GM18508 (cell line): Measurements from ENCODE around the gene PRUNE2.
"Not testable (repeated sequence)": the region's sequence is repeated elsewhere in the genome, so short reads cannot be mapped to it uniquely, and the experiment has no call there.

Experiments
- ATAC-seq: cut with Tn5 transposase; IDR thresholded peaks from one replicate; pipeline ENCODE4 v1.9.1; 2021; ENCODE audit warnings: moderate number of reproducible peaks; ENCODE audit not compliant: insufficient read depth, unreplicated experiment

Gene PRUNE2, protein sequence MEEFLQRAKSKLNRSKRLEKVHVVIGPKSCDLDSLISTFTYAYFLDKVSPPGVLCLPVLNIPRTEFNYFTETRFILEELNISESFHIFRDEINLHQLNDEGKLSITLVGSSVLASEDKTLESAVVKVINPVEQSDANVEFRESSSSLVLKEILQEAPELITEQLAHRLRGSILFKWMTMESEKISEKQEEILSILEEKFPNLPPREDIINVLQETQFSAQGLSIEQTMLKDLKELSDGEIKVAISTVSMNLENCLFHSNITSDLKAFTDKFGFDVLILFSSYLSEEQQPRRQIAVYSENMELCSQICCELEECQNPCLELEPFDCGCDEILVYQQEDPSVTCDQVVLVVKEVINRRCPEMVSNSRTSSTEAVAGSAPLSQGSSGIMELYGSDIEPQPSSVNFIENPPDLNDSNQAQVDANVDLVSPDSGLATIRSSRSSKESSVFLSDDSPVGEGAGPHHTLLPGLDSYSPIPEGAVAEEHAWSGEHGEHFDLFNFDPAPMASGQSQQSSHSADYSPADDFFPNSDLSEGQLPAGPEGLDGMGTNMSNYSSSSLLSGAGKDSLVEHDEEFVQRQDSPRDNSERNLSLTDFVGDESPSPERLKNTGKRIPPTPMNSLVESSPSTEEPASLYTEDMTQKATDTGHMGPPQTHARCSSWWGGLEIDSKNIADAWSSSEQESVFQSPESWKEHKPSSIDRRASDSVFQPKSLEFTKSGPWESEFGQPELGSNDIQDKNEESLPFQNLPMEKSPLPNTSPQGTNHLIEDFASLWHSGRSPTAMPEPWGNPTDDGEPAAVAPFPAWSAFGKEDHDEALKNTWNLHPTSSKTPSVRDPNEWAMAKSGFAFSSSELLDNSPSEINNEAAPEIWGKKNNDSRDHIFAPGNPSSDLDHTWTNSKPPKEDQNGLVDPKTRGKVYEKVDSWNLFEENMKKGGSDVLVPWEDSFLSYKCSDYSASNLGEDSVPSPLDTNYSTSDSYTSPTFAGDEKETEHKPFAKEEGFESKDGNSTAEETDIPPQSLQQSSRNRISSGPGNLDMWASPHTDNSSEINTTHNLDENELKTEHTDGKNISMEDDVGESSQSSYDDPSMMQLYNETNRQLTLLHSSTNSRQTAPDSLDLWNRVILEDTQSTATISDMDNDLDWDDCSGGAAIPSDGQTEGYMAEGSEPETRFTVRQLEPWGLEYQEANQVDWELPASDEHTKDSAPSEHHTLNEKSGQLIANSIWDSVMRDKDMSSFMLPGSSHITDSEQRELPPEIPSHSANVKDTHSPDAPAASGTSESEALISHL (N-terminal part only)

DNA sequence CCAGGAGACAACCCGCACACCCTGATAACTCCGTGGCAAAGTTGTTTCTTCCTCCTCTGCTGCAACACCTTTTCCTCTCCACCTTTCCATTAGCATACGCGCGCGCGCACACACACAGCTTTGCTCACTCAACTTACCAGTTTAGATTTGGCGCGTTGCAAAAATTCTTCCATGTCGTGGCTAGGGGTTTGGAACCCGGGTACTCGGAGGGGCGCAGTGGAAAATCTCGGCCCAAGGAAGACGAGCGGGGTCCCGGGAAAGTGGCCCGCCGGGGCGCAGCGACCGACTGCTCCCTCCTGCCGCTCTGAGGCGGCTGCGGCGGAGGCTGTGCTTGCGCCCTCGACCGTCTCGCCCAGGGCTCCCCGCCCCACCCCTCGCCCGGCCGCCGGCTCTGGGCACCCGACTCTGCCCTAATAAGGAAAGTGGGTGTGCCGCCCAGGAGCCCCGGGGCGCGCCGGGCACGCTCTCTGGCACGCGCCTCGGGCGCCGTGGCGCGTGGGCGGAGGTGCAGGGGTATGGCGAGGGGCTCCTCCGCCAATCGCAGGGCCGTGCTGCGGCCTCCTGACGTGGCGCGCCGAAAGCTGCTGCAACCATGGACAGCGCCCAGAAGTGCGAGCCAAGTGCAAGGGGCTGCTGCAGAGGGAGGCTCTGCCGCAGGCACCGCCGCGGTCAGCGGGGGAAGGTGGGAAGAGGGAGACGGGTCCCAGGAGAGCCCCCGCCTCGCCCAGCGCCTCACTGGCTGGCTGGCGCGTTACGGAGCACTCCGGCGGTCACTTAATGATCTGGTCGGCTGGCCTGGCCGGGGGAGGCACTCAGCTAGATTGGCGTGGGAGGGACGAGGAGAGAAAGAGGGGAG lies at the start of gene PRUNE2:
PRUNE2 (minus strand) TSS at position 324 of the 856 bp plus-strand sequence; CDS start at position 173, 151 bp downstream.
- ATAC-seq, result no peak

DNA sequence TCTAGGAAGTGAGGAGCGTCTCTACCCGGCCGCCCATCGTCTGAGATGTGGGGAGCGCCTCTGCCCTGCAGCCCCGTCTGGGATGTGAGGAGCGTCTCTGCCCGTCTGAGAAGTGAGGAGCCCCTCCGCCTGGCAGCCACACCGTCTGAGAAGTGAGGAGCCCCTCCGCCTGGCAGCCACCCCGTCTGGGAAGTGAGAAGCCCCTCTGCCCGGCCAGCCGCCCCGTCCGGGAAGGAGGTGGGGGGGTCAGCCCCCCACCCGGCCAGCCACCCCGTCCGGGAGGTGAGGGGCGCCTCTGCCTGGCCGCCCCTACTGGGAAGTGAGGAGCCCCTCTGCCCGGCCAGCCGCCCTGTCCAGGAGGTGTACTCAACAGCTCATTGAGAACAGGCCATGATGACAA lies 49.5 kb upstream of the PRUNE2 start:
- not testable (repeated sequence) for ATAC-seq

DNA sequence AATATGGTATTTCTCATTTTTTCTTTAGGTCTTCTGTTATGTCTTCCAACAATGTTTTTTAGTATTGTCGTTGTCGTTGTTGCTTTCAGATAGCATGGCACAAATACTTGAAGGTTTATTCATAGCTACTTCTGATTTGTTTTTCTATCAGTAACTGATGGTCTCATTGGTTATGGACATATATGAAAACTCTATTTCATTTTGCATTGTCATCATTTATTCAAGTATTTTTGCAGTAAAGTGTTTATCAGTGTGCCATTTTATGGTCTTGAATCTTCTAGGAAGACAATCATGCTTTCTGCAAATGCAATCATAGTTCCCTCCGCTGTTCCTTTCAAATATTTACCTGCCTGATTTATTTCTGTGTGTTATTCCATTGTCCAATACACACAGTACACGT lies 44.0 kb upstream of the PRUNE2 start:
- ATAC-seq, result no peak

DNA sequence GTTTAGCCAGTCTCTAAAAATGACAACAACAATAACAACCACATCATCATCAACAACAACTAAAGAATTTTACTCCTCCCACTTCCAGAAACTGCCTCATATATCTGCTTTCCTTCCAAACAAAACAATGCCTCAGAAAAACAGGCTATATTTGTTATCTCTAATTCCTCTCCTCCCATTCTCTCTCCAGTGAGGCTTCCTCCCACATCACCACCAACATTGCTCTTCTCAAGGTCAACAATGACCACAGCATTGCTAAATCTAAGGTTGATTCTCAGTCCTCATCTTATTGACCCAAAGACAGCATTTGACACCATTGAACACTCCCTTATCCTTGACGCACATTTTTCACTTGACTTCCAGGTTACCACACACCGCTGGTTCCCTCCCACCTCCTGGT lies 38.1 kb upstream of the PRUNE2 start:
- no peak for ATAC-seq

DNA sequence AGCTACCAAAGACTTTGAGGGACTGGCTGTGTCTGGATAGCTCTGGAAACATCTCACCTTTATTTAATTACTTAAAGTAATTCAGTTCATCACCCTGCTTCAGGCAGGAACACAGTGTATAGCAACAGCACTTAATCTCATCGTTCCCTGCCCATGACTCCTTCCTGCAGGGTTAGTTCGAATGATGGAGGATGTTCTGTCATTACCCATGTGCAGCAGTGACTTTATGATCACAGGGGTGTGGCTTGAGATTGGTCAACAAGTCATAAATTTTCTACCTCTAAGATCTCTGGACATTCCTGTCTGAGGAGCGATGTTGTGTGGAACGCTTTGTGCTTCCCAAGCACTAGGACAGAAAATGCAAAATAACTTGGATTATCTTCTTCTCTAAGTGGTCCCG lies 37.1 kb upstream of the PRUNE2 start:
- no peak for ATAC-seq

DNA sequence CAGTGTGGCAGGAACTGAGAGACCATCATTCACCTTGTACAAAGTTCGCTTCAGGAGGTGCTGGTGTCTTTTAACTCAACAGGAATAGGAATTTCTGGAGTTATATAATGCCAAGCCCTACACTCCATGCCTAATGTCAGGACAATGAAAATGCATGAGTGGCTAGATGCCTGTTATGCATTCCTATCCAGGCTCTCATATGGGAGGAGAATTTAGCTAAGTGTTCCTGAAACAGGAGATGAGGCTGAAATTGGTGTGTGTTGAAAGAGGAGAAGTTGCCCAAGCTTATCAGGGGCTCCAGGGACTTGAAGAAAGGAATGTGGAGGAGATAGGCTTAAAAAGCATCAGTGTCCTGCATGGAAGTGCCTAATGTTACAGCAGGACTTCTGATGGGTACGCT lies 26.8 kb upstream of the PRUNE2 start:
- no peak for ATAC-seq

DNA sequence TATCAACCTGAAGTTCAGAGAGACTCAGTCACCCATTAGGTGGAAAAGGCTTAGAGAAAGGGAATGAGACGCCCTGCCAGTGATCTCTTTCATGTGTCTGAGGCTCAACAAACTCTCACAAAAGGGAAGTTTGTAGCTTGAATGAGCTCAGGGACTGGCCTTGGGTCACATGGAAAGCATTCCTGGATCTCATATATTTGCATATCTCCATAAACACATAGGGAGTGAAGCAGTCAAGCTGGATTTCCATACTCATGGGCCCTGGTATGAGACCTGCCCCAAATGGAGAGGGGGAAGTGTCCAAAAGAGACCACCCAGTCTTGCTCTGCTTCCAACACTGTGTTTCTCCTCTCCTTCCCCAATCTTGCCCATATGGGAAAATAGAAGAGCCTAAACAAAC lies 26.4 kb upstream of the PRUNE2 start:
- ATAC-seq, result no peak

DNA sequence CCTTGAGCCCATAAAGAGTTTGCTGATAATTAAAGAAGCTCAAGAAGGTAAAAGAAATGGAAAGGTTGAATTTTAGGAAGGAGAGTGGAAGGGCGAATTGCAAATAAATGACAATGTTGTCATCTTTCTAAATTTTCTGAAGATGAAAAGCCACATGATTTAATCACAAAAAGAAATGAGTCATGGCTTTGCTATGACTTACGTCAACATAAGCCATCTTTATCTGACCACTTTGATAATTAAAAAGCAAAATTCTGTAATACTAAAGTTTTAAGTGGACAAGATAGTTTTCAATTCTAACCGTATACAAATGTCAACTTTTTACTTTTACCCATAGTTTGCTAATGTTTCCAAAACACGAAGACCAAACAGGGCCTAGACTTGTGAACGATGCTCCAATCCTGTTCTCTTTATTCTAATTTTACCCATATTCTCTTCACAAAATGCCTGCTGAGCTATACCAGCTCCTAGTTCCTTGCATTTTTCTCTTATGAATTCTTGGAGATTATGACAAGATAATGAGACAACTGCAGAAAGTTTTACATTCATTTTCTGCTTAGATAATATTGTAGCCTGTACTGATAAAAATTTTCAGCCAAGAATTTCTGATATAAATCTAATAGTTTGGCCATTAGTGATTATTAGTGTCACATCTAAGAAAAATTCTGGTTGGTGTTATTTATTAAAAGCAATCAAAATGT lies 21.8 kb upstream of the PRUNE2 start:
- no peak for ATAC-seq

DNA sequence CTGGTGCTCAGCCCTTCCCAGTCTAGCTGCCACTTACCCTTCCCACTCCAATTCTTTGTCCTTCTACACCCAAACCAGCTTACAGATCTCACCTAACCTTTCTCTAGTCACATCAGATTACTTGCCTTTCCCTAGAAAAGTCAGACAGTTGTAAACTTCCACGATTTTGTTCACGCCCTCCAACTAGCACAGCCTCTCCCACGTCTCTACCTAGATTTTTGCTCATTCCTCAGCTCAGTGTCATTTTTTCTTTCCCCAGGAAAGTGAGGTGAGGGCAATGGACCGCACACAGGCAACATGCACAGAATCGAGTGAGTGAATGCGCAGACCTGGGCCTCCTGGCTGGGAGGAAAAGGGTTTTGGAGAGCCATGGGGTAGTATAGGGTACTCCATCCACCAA lies 20.9 kb upstream of the PRUNE2 start:
- ATAC-seq, result no peak

DNA sequence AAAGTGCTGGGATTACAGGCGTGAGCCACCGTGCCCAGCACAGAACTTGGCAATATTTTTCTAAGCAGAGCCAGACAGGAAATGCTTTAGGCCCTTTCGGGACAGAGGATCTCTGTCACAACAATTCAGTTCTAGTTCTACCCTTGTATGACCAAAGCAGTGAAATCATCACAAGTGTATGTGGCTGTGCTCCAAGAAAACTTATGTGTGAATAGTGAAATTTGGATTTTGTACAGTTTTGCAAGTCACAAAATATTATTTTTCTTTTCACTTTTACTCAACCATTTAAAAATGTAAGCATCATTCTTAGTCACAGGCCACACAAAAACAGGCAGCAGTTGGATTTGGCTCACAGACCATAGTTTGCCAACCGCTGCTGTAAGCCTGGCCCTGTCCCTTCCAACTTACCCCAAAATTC lies 20.4 kb upstream of the PRUNE2 start:
- ATAC-seq, result no peak

DNA sequence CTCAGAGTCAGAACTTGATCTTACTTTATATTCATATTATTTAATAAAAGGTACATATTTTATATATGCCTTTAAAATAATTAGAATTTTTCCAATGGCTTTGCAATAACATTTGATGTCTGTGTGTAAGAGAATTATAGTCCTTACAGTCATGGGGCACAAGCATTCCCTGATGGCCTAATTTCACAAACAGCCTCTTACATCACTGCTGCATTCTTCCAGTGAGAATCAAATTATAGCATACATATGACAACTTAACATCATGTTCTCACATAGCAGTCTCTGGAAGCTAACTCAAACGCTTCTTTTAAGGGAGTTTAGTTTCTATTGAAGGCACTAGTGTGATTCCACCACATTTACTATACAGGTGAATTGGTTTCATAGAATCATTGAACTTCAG lies 15.3 kb upstream of the PRUNE2 start:
- no peak for ATAC-seq

DNA sequence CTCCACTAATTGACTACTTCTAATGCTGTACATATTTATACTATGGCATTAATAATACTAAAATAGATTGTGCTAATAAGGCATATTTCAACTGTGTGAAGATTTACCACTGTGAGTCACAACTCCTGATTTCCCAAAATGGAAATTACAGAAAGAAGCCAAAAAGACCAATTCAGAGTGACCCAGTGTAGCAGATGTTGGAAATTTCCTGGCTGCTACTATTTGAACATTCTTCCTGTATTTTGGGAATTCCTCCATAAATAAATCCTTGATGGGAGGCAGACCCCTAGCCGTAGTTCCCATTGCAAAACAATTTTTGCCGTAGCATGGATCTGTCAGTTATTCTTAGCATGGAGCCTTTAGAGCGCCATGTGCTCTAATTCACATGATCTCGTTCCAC lies 11.4 kb upstream of the PRUNE2 start:
- ATAC-seq, result no peak

DNA sequence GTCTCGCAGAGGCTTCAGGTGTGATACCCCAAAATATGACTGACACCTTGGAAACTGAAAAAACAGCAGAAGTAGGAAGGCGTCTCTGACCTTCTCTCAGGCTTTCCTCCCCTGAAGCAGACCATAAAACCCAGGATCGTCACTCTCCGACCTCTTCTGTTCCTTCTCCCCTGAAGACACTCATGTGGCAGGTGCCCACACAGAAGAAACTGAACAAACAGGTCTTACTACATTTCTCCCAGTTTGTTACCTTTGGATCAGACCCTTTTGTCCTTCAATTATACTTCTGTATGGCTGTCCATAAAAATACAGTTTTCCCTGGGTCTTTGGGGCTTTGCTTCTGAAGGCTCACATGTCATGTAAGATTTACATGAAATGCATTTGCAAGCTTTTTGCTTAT lies 10.3 kb upstream of the PRUNE2 start:
- no peak for ATAC-seq

DNA sequence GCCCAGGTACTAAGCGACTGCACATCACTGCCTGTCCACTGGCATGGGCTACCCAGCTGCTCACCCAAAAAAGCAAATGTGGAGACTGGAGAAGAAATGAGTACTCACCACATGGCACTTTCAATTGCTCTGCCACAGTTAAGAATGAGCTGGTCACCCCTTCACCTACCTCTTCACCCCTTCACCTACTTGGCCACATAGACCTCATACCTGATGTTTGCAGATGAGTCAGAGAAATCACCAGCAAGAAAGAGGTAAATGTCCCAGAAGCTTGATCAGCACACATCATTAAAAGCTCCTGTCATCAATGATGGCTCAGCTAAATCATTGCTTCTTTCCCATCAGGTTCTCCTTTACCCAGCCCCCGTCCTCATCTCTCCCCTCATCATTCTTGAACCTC lies 7.6 kb upstream of the PRUNE2 start:
- ATAC-seq, result no peak

DNA sequence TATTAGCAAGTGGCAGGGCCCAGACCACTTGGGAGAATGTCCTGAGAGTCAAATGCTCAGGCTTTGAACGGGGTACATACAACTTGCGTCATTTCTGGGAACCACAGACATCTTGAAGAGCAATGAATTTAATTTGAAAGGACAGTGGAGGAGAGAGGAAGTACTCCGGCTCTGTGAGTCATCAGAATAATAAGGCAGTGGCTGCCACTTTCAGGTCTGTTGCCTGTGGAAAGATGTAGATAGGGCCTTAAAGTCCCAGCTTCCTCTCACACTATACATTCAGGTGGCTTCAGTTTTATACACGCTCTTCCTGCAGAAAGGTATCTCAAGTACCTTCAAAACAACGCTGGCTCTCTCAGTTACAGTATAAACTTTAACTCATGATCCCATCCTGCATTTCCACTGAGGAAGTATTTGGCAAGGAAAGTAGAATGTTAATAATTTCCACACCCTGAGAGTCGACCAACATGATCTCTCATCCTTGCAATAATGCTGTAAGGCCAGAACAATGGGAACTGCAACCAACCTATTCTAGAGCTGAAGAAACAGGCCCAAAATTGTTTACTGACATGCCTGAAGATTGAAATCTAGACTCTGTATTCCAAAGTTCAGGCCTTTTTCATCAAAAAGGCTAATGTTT lies 6.8 kb upstream of the PRUNE2 start:
- no peak for ATAC-seq

DNA sequence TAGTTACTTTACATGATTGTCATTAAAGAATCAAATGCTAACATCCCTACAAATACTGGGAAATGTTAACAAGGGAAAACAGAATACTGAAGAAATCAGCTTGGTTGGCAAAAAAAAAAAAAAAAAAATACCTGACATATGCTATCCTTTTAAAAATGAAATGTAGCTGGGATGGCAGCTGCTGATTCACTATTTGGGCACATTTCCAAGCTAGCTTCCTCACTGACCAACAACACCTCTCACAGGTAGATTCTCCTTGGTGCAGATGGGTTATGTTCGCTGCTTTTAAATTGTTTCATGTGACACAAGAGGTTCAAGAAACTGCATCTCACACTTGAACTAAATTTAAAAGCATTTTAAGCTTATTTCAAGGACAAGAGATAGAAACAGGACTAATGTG lies 6.1 kb upstream of the PRUNE2 start:
- ATAC-seq, result no peak

DNA sequence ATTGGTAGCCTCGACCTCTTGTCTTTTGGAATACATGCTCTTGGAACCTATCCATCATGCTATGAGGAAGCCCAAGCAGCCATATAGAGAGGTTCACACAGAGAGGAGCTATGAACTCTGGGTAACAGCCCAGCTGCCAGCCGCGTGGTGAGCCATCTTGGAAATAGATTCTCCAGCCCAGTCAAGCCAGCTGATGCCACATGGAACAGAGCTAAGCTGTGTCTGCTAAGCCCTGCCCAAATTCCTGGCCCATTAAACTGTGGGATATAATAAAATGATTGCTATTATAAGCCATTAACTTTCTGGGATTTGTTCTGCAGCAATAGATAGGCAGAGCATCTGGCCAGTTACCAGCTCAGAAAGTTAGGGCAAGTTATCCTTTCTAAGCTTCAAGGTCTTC lies 4.9 kb upstream of the PRUNE2 start:
- ATAC-seq, result no peak

DNA sequence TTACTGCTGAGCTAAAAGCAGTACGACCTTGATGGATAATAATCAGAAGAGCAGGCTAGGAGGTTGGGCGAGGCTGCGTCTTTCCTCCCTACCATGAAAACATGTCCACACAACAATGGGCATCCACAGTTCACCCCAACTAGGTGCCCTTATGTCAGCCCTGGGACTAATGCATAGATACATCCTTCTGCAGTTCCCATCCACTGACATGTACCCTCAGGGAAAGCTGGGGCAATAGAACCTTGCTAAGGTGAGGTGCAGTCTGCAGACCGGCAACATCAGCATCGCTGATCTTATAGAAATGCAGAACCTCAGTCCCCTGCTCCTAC lies 697 bp upstream of the PRUNE2 start:
- no peak for ATAC-seq
